DOHH2 (cell line): Measurements from ENCODE around the gene RASA3.

ENCODE experiments used
- H3F3A ChIP-seq: fragments of 200-600 bp; sonication (generic), shearing (Covaris generic); 2 replicates; pipeline ENCODE4 v1.6.0; 2016; ENCODE audit warnings: antibody characterized with exemption, mild to moderate bottlenecking; ENCODE audit not compliant: control insufficient read depth, insufficient read depth
- H3K27ac ChIP-seq: fragments of 200-600 bp; sonication (generic); 2 replicates; pipeline ENCODE4 v1.5.1; 2014; ENCODE audit warnings: low read depth, mild to moderate bottlenecking, low read length, moderate library complexity
- H3K27me3 ChIP-seq: fragments of 200-600 bp; sonication (generic); 2 replicates; pipeline ENCODE4 v1.6.1; 2014; ENCODE audit warnings: mild to moderate bottlenecking, low read length, mixed read lengths; ENCODE audit not compliant: control insufficient read depth
- H3K36me3 ChIP-seq: fragments of 200-600 bp; sonication (generic); 2 replicates; pipeline ENCODE4 v1.6.1; 2014; ENCODE audit warnings: mild to moderate bottlenecking, low read length, moderate library complexity, mixed read lengths; ENCODE audit not compliant: control insufficient read depth
- H3K4me1 ChIP-seq: fragments of 200-600 bp; sonication (generic); 2 replicates; pipeline ENCODE4 v1.6.1; 2014; ENCODE audit warnings: mild to moderate bottlenecking, low read length, mixed read lengths; ENCODE audit not compliant: control insufficient read depth
- H3K4me2 ChIP-seq: fragments of 200-600 bp; sonication (generic); 2 replicates; pipeline ENCODE4 v1.6.0; 2014; ENCODE audit warnings: mild to moderate bottlenecking, low read length, moderate library complexity
- H3K4me3 ChIP-seq: fragments of 200-600 bp; sonication (generic); 2 replicates; pipeline ENCODE4 v1.5.1; 2014; ENCODE audit warnings: mild to moderate bottlenecking, low read length, mixed read lengths
- H3K79me2 ChIP-seq: fragments of 200-600 bp; sonication (generic); 2 replicates; pipeline ENCODE4 v1.6.1; 2014; ENCODE audit warnings: mild to moderate bottlenecking, low read length, mixed read lengths; ENCODE audit not compliant: control insufficient read depth
- H3K9me2 ChIP-seq: fragments of 200-600 bp; sonication (generic); replicated peaks from 2 replicates; pipeline ENCODE4 v1.6.1; 2014; ENCODE audit warnings: mild to moderate bottlenecking, low read length, mixed read lengths; ENCODE audit not compliant: control insufficient read depth
- H3K9me3 ChIP-seq: fragments of 200-600 bp; sonication (generic); 2 replicates; pipeline ENCODE4 v1.6.1; 2014; ENCODE audit warnings: antibody characterized with exemption, low read length, mixed read lengths; ENCODE audit not compliant: control insufficient read depth, insufficient read depth
- H4K20me1 ChIP-seq: fragments of 200-600 bp; sonication (generic); 2 replicates; pipeline ENCODE4 v1.6.0; 2014; ENCODE audit warnings: low read depth, mild to moderate bottlenecking, antibody characterized with exemption, low read length, moderate library complexity; ENCODE audit not compliant: control insufficient read depth, insufficient read depth
- CTCF ChIP-seq: fragments of 200-600 bp; sonication (generic); IDR thresholded peaks from one replicate; pipeline ENCODE4 v1.5.1; 2014; ENCODE audit warnings: antibody characterized with exemption, mild to moderate bottlenecking, low read depth, low read length; ENCODE audit not compliant: poor library complexity, severe bottlenecking
- EZH2phosphoT487 ChIP-seq: fragments of 200-600 bp; sonication (generic); IDR thresholded peaks from 2 replicates; pipeline ENCODE4 v1.6.1; 2017; ENCODE audit warnings: borderline replicate concordance, mild to moderate bottlenecking, antibody characterized with exemption, low read length, moderate library complexity, mixed read lengths

Gene RASA3

GRCh38 chr13:114106526-114106925 is 25.9 kb downstream of the RASA3 start:
- no peaks in the 10 kb centered on the region for H3K36me3 ChIP-seq
- no peaks in the 10 kb centered on the region for H3F3A ChIP-seq
- H3K4me1 ChIP-seq, result no peaks in the 10 kb centered on the region
- no peak overlapping the region for H3K4me3 ChIP-seq
- no peaks in the 10 kb centered on the region for H4K20me1 ChIP-seq
- H3K9me2 ChIP-seq, result no peaks in the 10 kb centered on the region
- H3K27me3 ChIP-seq, result no peaks in the 10 kb centered on the region
- TF ChIP-seq EZH2phosphoT487 (no peak), CTCF (no peak)
- no peaks in the 10 kb centered on the region for H3K79me2 ChIP-seq
- H3K4me2 ChIP-seq, result no peak overlapping the region
- H3K27ac ChIP-seq, result no peak overlapping the region
- peaks cover 18% of the 10 kb centered on the region for H3K9me3 ChIP-seq

- Histone ChIP-seq H3K79me2 (no peaks in the 10 kb centered on the region), H3K27ac (no peak overlapping the region), H3K4me2 (no peak overlapping the region), H3K4me3 (no peak overlapping the region), H3K4me1 (no peaks in the 10 kb centered on the region), H3F3A (no peaks in the 10 kb centered on the region), H3K9me3 (peaks cover 18% of the 10 kb centered on the region), H3K27me3 (no peaks in the 10 kb centered on the region), H4K20me1 (no peaks in the 10 kb centered on the region), H3K9me2 (no peaks in the 10 kb centered on the region), H3K36me3 (no peaks in the 10 kb centered on the region)
- TF ChIP-seq EZH2phosphoT487 (no peak), CTCF (no peak)
Measured at GRCh38 chr13:114105521-114106225, 26.8 kb downstream of the RASA3 start.

- H3K9me2 ChIP-seq, result no peaks in the 10 kb centered on the region
- no peak overlapping the region for H3K4me3 ChIP-seq
- peaks cover 18% of the 10 kb centered on the region for H3K9me3 ChIP-seq
- H3K27me3 ChIP-seq, result no peaks in the 10 kb centered on the region
- no peaks in the 10 kb centered on the region for H3K79me2 ChIP-seq
- H3K4me1 ChIP-seq, result no peaks in the 10 kb centered on the region
- H3K27ac ChIP-seq, result no peak overlapping the region
- H3F3A ChIP-seq, result no peaks in the 10 kb centered on the region
- TF ChIP-seq CTCF (no peak), EZH2phosphoT487 (no peak)
- no peaks in the 10 kb centered on the region for H4K20me1 ChIP-seq
- H3K4me2 ChIP-seq, result no peak overlapping the region
- no peaks in the 10 kb centered on the region for H3K36me3 ChIP-seq
Measured at GRCh38 chr13:114104655-114105520, 27.5 kb downstream of the RASA3 start.
